Measurements from ENCODE around the gene B3GALNT1. TPM values are rescaled to one million over a fixed set of nuclear protein-coding genes. Genes with fewer than 3 reads are reported as not detected.

B3GALNT1 gene
- total RNA-seq, 1 donor from 2014 or later, result 3.3 TPM

DNA sequence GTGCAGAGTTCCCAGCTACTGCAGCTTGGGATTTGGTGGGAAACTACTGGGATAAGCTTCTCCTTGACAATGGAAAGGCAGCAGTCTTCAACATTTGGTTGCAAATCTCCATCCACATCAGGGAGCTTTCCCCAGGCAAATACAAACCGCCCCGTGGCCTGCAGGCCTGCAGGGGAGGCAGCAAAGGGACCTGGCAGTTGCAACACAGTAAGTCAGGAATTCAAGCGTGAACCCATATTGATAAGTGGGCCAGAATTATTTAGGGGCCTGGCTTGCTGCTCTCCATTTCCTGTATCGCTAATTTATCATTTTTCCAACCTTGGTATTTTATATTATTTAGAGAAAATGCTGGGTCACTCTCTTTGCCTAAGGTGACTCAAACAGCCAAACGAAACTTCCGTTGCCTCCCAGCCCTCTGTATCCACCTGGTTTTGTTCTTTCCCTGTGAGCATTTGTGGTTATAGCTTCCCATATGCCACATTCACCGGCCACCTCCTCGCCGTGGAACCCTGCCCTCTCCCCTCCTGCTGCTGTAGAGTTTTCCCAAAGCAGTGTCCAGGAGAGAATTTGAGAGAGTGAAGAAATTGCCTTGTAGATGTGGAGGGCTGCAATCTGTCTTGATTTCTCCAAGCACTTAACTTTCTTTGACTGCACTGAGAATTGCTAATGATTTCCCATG lies 34.8 kb downstream of the B3GALNT1 start:
- intact Hi-C loops (cut with micrococcal nuclease), result loop anchor here (10.0 kb wide), 1 partner anchor 266 kb away; no protein-coding TSS in a partner anchor
- H3K4me1 Mint-ChIP-seq, result peaks cover 41% of the 10 kb centered on the region
- no peak overlapping the region for H3K27ac Mint-ChIP-seq
- H3K9me3 Mint-ChIP-seq, result no peaks in the 10 kb centered on the region
- H3K27me3 Mint-ChIP-seq, result peaks cover 2% of the 10 kb centered on the region
- DNase-seq, result no peak
- H3K4me3 Mint-ChIP-seq, result no peak overlapping the region
- no peaks in the 10 kb centered on the region for H3K36me3 Mint-ChIP-seq (ENCODE audit: low read depth)

DNA sequence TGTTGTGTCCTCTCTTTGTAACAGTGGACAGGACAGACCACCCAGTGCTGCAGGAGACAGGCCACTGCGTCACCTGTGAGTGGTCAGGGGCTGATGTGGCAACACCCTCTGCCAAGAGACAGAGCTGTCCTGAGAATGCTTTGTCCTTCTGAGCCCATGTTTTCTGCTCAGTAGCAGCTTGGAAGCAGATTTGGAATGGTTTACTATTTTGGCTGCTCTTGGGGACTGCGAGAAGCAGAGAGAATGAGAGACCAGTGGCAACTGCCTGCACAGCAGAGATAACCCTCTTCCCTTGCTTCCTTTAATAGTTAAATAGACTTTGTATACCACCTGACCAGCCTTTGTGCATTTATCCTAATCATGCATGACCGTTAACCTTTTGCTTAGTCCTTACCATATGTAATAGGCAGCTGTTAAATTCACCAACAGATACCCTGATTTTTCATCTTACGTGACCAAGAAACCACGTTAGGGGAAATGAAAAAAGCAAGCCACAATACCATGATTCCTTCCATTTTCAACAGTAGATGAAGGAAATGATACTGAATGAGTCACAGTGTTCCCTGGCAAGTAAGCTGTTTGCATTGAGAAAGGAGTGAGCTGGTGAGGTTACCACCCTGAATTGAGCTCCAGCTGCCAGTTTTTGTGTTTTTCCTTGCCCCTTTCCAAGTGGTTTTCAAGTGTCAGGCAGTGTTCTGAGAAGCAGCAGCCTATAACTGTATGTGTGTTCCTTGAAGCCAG lies 35.5 kb downstream of the B3GALNT1 start:
- Mint-ChIP-seq H3K27me3 (no peaks in the 10 kb centered on the region), H3K4me3 (no peak overlapping the region), H3K4me1 (peaks cover 41% of the 10 kb centered on the region), H3K36me3 (ENCODE audit: low read depth) (no peaks in the 10 kb centered on the region), H3K27ac (no peak overlapping the region), H3K9me3 (peaks cover 2% of the 10 kb centered on the region)
- DNase-seq, result no peak
- intact Hi-C loops (cut with micrococcal nuclease), result loop anchor here (2.0 to 10.0 kb wide), 2 partner anchors 35 to 265 kb away; no protein-coding TSS in a partner anchor

GRCh38 chr3:161067335-161067734 lies 37.8 kb downstream of the B3GALNT1 start:
- Mint-ChIP-seq H3K27me3 (no peaks in the 10 kb centered on the region), H3K4me1 (peaks cover 33% of the 10 kb centered on the region), H3K4me3 (no peak overlapping the region), H3K9me3 (peaks cover 12% of the 10 kb centered on the region), H3K27ac (no peak overlapping the region), H3K36me3 (ENCODE audit: low read depth) (no peaks in the 10 kb centered on the region)
- no peak for DNase-seq
- intact Hi-C loops (cut with micrococcal nuclease), result no loop called here

- Mint-ChIP-seq H3K27ac (no peak overlapping the region), H3K4me1 (peaks cover 30% of the 10 kb centered on the region), H3K9me3 (peaks cover 15% of the 10 kb centered on the region), H3K4me3 (no peak overlapping the region), H3K27me3 (no peaks in the 10 kb centered on the region), H3K36me3 (ENCODE audit: low read depth) (no peaks in the 10 kb centered on the region)
- intact Hi-C loops (cut with micrococcal nuclease), result no loop called here
- no peak for DNase-seq
Measured at GRCh38 chr3:161066930-161067329, 38.2 kb downstream of the B3GALNT1 start.

DNA sequence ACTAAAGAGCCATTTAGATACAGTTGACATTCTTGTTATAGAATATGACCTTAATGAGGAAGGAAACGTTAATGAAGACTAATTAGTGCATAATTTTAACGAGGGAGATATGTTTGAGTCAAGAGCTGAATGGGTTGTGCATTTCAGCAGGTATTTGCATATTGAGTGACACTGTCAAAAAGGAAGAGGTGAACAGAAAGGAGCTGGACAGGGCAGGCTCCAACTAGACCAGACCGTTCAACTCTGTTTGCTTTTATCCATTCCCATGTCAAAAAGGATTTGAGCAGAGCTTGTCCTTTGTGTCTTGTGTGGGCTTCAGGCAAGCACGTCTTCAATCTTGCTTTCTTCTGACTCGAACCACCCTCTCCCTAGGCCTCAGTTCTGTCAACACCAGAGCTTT lies 40.7 kb downstream of the B3GALNT1 start:
- no peaks in the 10 kb centered on the region for H3K27me3 Mint-ChIP-seq
- H3K9me3 Mint-ChIP-seq, result peaks cover 18% of the 10 kb centered on the region
- no peak overlapping the region for H3K4me3 Mint-ChIP-seq
- no peaks in the 10 kb centered on the region for H3K36me3 Mint-ChIP-seq (ENCODE audit: low read depth)
- intact Hi-C loops (cut with micrococcal nuclease), result no loop called here
- peaks cover 14% of the 10 kb centered on the region for H3K4me1 Mint-ChIP-seq
- H3K27ac Mint-ChIP-seq, result no peak overlapping the region
- DNase-seq, result no peak

GRCh38 chr3:161054860-161055604 lies 50.1 kb downstream of the B3GALNT1 start:
- H3K4me1 Mint-ChIP-seq, result peaks cover 2% of the 10 kb centered on the region
- H3K9me3 Mint-ChIP-seq, result no peaks in the 10 kb centered on the region
- no peak for DNase-seq
- peaks cover 2% of the 10 kb centered on the region for H3K27me3 Mint-ChIP-seq
- H3K36me3 Mint-ChIP-seq (ENCODE audit: low read depth), result no peaks in the 10 kb centered on the region
- no peak overlapping the region for H3K27ac Mint-ChIP-seq
- intact Hi-C loops (cut with micrococcal nuclease), result no loop called here
- no peak overlapping the region for H3K4me3 Mint-ChIP-seq

- Mint-ChIP-seq H3K4me3 (no peak overlapping the region), H3K36me3 (ENCODE audit: low read depth) (no peaks in the 10 kb centered on the region), H3K27me3 (peaks cover 2% of the 10 kb centered on the region), H3K27ac (no peak overlapping the region), H3K4me1 (peaks cover 2% of the 10 kb centered on the region), H3K9me3 (peaks cover 6% of the 10 kb centered on the region)
- no peak for DNase-seq
- intact Hi-C loops (cut with micrococcal nuclease), result no loop called here
Measured at GRCh38 chr3:161051856-161052255, 53.3 kb downstream of the B3GALNT1 start.

DNA sequence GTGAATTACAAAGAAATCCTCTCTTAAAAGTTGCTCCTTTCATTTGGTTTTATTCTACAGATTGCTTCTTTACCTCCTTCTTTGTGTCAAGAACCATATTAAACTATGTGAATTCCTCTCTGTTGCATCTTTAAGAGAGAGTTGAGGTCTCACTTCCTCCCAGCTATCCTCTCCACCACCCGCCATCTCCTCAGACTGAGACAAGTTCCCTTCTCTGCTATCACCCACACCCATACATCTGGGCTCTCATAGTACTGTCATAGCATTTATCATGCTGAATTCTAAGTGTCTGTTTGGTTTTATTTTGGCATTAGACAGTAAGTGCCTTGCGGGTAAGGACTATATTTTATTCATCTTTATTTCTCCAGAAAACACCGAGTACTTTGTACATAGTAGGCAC lies 54.2 kb downstream of the B3GALNT1 start:
- Mint-ChIP-seq H3K27ac (no peak overlapping the region), H3K36me3 (ENCODE audit: low read depth) (no peaks in the 10 kb centered on the region), H3K4me3 (no peak overlapping the region), H3K9me3 (peaks cover 8% of the 10 kb centered on the region), H3K4me1 (peaks cover 2% of the 10 kb centered on the region), H3K27me3 (peaks cover 2% of the 10 kb centered on the region)
- DNase-seq, result no peak
- intact Hi-C loops (cut with micrococcal nuclease), result no loop called here

DNA sequence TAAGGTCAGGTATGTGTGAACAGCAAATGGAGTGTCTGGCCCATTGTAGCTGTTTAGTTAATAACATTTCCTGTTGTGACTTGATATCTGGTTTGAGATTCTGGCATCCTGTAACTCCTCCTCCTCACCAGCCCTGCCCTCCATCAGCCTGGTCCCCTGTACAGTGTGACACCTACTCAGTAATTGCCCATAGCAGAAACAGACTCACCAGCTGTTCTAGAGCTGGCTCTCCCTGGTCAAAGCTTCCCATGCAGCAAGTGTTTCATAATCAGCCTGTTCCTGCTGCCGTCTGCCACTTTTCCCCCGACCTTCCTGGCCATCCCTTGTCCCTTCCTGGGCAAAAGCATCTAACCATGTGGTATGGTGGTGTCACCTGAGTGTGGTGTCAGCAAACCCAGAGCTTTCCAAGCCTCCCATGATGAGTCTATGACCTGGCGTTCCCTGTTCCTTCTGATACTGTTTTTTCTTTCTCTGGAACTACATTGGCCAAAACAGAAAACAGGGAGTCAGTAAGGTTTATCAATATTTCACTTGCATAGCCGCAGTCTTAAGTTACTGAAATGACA lies 55.4 kb downstream of the B3GALNT1 start:
- intact Hi-C loops (cut with micrococcal nuclease), result no loop called here
- Mint-ChIP-seq H3K4me3 (no peak overlapping the region), H3K4me1 (peaks cover 2% of the 10 kb centered on the region), H3K9me3 (peaks cover 13% of the 10 kb centered on the region), H3K36me3 (ENCODE audit: low read depth) (no peaks in the 10 kb centered on the region), H3K27ac (no peak overlapping the region), H3K27me3 (peaks cover 4% of the 10 kb centered on the region)
- DNase-seq, result no peak

- no peak for DNase-seq
- no peaks in the 10 kb centered on the region for H3K36me3 Mint-ChIP-seq (ENCODE audit: low read depth)
- intact Hi-C loops (cut with micrococcal nuclease), result no loop called here
- no peak overlapping the region for H3K4me3 Mint-ChIP-seq
- H3K4me1 Mint-ChIP-seq, result no peaks in the 10 kb centered on the region
- H3K27ac Mint-ChIP-seq, result no peak overlapping the region
- peaks cover 4% of the 10 kb centered on the region for H3K27me3 Mint-ChIP-seq
- H3K9me3 Mint-ChIP-seq, result peaks cover 13% of the 10 kb centered on the region
Measured at GRCh38 chr3:161043336-161044035, 61.7 kb downstream of the B3GALNT1 start.

DNA sequence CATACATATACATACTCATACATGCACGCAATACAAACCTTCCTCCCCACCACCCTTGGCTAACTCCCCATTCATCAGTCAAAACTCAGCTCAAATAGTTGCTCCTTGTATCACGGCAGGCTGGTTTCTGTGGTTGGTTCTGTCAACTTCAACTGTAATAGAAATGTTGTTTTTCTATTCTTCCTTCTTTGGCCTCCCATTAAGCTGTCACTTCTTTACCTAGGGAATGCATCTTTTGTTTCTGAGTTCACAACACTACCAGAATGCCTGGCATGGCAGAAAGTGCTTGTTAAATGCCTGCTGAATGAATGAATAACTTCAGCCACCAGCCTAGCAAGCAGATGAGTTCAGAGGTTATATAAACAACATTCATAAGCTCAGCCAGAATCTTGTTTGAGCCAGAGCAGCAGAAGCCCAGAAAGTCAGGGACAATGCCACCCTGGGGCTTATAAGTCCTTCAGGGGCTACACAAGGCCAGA lies 63.1 kb downstream of the B3GALNT1 start:
- no peaks in the 10 kb centered on the region for H3K36me3 Mint-ChIP-seq (ENCODE audit: low read depth)
- H3K4me1 Mint-ChIP-seq, result no peaks in the 10 kb centered on the region
- H3K27ac Mint-ChIP-seq, result no peak overlapping the region
- peaks cover 3% of the 10 kb centered on the region for H3K27me3 Mint-ChIP-seq
- intact Hi-C loops (cut with micrococcal nuclease), result no loop called here
- H3K9me3 Mint-ChIP-seq, result peaks cover 9% of the 10 kb centered on the region
- no peak overlapping the region for H3K4me3 Mint-ChIP-seq
- DNase-seq, result no peak

DNA sequence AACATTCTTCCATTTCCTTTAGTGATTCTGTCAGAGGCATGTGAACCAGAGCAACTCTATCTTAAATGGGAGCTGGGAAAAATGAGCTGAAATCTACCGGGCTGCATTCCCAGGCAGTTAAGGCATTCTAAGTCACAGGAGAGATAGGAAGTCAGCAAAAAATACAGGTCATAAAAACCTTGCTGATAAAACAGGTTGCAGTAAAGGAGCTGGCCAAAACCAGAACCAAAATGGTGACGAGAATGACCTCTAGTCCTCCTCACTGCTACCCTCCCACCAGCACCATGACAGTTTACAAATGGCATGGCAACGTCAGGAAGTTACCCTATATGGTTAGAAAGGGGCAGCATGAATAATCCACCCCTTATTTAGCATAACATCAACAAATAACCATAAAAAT lies 66.4 kb downstream of the B3GALNT1 start:
- Mint-ChIP-seq H3K9me3 (no peaks in the 10 kb centered on the region), H3K4me1 (peaks cover 7% of the 10 kb centered on the region), H3K4me3 (no peak overlapping the region), H3K36me3 (ENCODE audit: low read depth) (no peaks in the 10 kb centered on the region), H3K27ac (no peak overlapping the region), H3K27me3 (no peaks in the 10 kb centered on the region)
- intact Hi-C loops (cut with micrococcal nuclease), result no loop called here
- DNase-seq, result no peak

- Mint-ChIP-seq H3K9me3 (peaks cover 5% of the 10 kb centered on the region), H3K4me3 (no peak overlapping the region), H3K4me1 (peaks cover 7% of the 10 kb centered on the region), H3K27ac (no peak overlapping the region), H3K27me3 (no peaks in the 10 kb centered on the region), H3K36me3 (ENCODE audit: low read depth) (peaks cover 2% of the 10 kb centered on the region)
- intact Hi-C loops (cut with micrococcal nuclease), result loop anchor here (2.0 kb wide), 1 partner anchor 33 kb away; no protein-coding TSS in a partner anchor
- DNase-seq, result no peak
Measured at GRCh38 chr3:161035711-161036110, 69.4 kb downstream of the B3GALNT1 start.
